ENCODE measurements around the gene SCN9A. TPM values are rescaled to one million over a fixed set of nuclear protein-coding genes. Genes with fewer than 3 reads are reported as not detected.

SCN9A gene
- total and polyA plus RNA-seq, 2 experiments from 2014 or later = 1.4 TPM

GRCh38 chr2:166343467-166343866 is 32.3 kb downstream of the SCN9A start:
- Histone ChIP-seq H3K36me3 (no peaks in the 10 kb centered on the region), H3K4me3 (no peak overlapping the region), H3K27me3 (no peaks in the 10 kb centered on the region), H3K4me1 (ENCODE audit: low read depth) (no peaks in the 10 kb centered on the region), H3K27ac (no peak overlapping the region), H3K9me3 (ENCODE audit: low read depth) (no peaks in the 10 kb centered on the region)
- DNase-seq (ENCODE audit: low read depth in 1 of 2, low spot score in 1 of 2) = no peak
- TF ChIP-seq CTCF (IDR thresholded peaks at IDR 0.05; ENCODE audit: low read depth, low read length) = no peak

GRCh38 chr2:166341426-166341825 is 34.3 kb downstream of the SCN9A start:
- Histone ChIP-seq H3K27me3 (no peaks in the 10 kb centered on the region), H3K27ac (no peak overlapping the region), H3K9me3 (ENCODE audit: low read depth) (no peaks in the 10 kb centered on the region), H3K4me3 (no peak overlapping the region), H3K4me1 (ENCODE audit: low read depth) (no peaks in the 10 kb centered on the region), H3K36me3 (no peaks in the 10 kb centered on the region)
- no peak for DNase-seq (ENCODE audit: low read depth in 1 of 2, low spot score in 1 of 2)
- TF ChIP-seq CTCF (IDR thresholded peaks at IDR 0.05; ENCODE audit: low read depth, low read length) = no peak

- no peaks in the 10 kb centered on the region for H3K27me3 ChIP-seq
- no peaks in the 10 kb centered on the region for H3K4me1 ChIP-seq (ENCODE audit: low read depth)
- no peak overlapping the region for H3K27ac ChIP-seq
- H3K9me3 ChIP-seq (ENCODE audit: low read depth) = no peaks in the 10 kb centered on the region
- no peak overlapping the region for H3K4me3 ChIP-seq
- DNase-seq (ENCODE audit: low read depth in 1 of 2, low spot score in 1 of 2) = no peak
- TF ChIP-seq CTCF (IDR thresholded peaks at IDR 0.05; ENCODE audit: low read depth, low read length) = no peak
- no peaks in the 10 kb centered on the region for H3K36me3 ChIP-seq
Measured at GRCh38 chr2:166338831-166339339, 36.9 kb downstream of the SCN9A start.

- Histone ChIP-seq H3K27me3 (no peaks in the 10 kb centered on the region), H3K9me3 (ENCODE audit: low read depth) (no peaks in the 10 kb centered on the region), H3K4me3 (no peak overlapping the region), H3K36me3 (no peaks in the 10 kb centered on the region), H3K27ac (no peak overlapping the region), H3K4me1 (ENCODE audit: low read depth) (no peaks in the 10 kb centered on the region)
- peak in 1 of 2 donors; percentile 46 for DNase-seq (ENCODE audit: low read depth in 1 of 2, low spot score in 1 of 2)
- no peak for TF ChIP-seq CTCF (IDR thresholded peaks at IDR 0.05; ENCODE audit: low read depth, low read length)
Measured at GRCh38 chr2:166337932-166338331, 37.8 kb downstream of the SCN9A start.

GRCh38 chr2:166335284-166335683 is 40.5 kb downstream of the SCN9A start:
- peak in 1 of 2 donors; percentile 56 for DNase-seq (ENCODE audit: low read depth in 1 of 2, low spot score in 1 of 2)
- TF ChIP-seq CTCF (IDR thresholded peaks at IDR 0.05; ENCODE audit: low read depth, low read length) = no peak

GRCh38 chr2:166334805-166335204 is 40.9 kb downstream of the SCN9A start:
- TF ChIP-seq CTCF (IDR thresholded peaks at IDR 0.05; ENCODE audit: low read depth, low read length) = no peak

More at GRCh38 chr2:166335284-166335683, 40.5 kb downstream of the SCN9A start:
- Histone ChIP-seq H3K27ac (no peak overlapping the region), H3K9me3 (ENCODE audit: low read depth) (no peaks in the 10 kb centered on the region), H3K36me3 (no peaks in the 10 kb centered on the region), H3K4me3 (no peak overlapping the region), H3K4me1 (ENCODE audit: low read depth) (no peaks in the 10 kb centered on the region), H3K27me3 (no peaks in the 10 kb centered on the region)

More at GRCh38 chr2:166334805-166335204, 40.9 kb downstream of the SCN9A start:
- no peak overlapping the region for H3K4me3 ChIP-seq
- no peak overlapping the region for H3K27ac ChIP-seq
- H3K36me3 ChIP-seq = no peaks in the 10 kb centered on the region
- peak in 1 of 2 donors; percentile 8 for DNase-seq (ENCODE audit: low read depth in 1 of 2, low spot score in 1 of 2)
- H3K9me3 ChIP-seq (ENCODE audit: low read depth) = no peaks in the 10 kb centered on the region
- H3K27me3 ChIP-seq = no peaks in the 10 kb centered on the region
- no peaks in the 10 kb centered on the region for H3K4me1 ChIP-seq (ENCODE audit: low read depth)

Data from cardiac muscle cell (in vitro differentiated cells and primary cell).